Dedifferentiated amniotic fluid mesenchymal stem cell (primary cell): ENCODE data around the gene SLIT3.
"Not testable (repeated sequence)": the region's sequence is repeated elsewhere in the genome, so short reads cannot be mapped to it uniquely, and the experiment has no call there.

ENCODE experiments used
- DNase-seq: peaks from one replicate; pipeline ENCODE4 v3.0.0-alpha.2; 2016; ENCODE audit errors: extremely low spot score

The SLIT3 gene

GRCh38 chr5:169142264-169142970, 158.5 kb downstream of the SLIT3 start:
- no peak for DNase-seq

DNA sequence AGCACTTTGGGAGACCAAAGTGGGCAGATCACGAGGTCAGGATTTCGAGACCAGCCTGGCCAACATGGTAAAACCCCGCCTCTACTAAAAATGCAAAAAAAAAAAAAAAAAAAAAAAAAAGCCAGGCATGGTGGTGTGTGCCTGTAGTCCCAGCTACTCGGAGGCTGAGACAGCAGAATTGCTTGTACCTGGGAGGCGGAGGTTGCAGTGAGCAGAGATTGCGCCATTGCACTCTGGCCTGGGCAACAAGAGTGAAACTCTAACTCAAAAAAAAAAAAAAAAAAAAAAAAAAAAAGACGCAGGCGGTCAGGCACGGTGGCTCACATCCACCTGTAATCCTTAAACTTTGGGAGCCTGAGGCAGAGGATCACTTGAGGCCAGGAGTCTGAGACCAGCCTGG, 160.7 kb downstream of the SLIT3 start:
- not testable (repeated sequence) for DNase-seq

GRCh38 chr5:169139480-169140050, 161.4 kb downstream of the SLIT3 start:
- no peak for DNase-seq

DNA sequence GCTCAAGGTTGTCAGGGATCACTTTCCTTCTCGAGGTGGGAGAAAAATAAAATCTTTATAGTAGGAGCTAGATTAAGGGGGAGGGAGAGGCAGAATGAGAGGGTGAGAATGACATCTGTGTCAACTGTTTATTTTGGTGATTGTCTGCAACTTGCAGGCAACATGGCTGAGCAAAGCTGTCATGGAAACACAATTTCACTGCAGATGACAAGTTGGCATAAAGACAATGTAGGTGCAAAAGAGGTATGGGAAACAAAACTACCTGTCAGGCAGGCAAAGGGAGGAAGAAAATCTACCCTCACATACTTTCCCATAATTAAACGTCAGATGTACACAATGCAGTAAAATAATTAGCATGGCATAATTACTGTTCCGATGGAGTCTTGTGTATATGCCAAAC, 167.4 kb downstream of the SLIT3 start:
- no peak for DNase-seq

DNA sequence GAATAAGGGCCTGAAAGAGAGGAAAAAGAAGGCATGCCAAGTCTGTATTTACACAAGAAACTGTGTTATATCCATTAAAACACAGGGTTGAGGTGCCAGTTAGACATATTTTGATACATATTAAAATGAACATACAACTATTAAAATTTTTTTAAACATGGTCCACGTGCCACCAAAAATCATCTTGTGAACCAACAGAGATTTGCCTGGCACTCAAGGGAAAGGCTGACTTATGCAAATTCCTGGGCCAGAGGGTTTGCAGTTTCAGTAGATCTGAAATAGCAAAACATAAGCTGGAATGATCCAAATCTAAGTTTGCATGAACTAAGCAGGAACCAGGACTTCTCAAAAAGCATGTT, 168.7 kb downstream of the SLIT3 start:
- no peak for DNase-seq

GRCh38 chr5:169131616-169132301, 169.2 kb downstream of the SLIT3 start:
- DNase-seq = no peak

- DNase-seq = no peak
Measured at GRCh38 chr5:169128679-169129078, 172.3 kb downstream of the SLIT3 start.

DNA sequence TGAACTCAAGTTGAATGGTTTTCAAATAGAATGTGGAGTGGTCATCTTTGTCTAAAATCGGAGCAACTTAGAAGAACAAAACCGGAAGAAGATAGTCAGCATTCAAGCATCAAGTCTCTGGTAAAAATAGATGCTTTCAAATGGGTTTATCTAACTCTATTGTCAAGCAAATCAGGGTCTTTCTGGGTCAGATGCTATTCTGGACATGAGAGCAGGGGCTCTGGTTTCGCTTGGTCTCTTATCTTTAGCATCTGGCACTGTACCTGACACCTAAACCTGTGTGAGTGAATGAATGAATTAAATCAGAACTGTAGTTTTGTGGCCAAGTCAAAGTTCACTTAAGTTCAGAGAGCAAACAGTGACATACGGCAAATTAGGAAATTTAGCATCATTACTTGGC, 173.5 kb downstream of the SLIT3 start:
- no peak for DNase-seq

- DNase-seq = no peak
Measured at GRCh38 chr5:169126481-169127021, 174.4 kb downstream of the SLIT3 start.

- DNase-seq = no peak
Measured at GRCh38 chr5:169125571-169125970, 175.4 kb downstream of the SLIT3 start.

GRCh38 chr5:169122951-169123350, 178.0 kb downstream of the SLIT3 start:
- DNase-seq = no peak

GRCh38 chr5:169121630-169122420, 179.1 kb downstream of the SLIT3 start:
- DNase-seq = no peak

- DNase-seq = no peak
Measured at GRCh38 chr5:169119288-169120048, 181.5 kb downstream of the SLIT3 start.

DNA sequence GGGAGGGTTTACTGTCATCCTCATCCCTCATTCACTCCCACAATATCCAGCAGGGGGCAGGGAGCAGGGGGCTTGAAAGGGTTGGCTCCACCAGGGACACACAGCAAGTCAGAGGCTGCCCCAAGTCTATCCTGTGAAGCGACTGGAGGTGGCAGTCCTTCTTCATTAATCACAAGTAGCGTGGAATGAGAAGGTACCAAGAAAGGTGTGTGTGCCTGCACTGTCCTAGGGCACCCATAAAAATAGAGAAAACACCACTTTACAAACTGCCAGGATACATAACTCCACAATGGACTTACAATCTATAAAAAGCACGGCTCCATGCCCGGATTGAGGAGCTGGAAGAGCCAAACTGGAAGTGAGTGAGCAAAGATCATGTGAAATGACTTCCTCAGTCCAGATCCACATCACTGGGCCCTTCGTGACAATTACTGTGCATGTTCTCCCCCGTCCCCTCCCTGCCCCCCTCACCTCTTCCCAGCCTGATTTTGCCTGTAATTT, 183.9 kb downstream of the SLIT3 start:
- DNase-seq = no peak

DNA sequence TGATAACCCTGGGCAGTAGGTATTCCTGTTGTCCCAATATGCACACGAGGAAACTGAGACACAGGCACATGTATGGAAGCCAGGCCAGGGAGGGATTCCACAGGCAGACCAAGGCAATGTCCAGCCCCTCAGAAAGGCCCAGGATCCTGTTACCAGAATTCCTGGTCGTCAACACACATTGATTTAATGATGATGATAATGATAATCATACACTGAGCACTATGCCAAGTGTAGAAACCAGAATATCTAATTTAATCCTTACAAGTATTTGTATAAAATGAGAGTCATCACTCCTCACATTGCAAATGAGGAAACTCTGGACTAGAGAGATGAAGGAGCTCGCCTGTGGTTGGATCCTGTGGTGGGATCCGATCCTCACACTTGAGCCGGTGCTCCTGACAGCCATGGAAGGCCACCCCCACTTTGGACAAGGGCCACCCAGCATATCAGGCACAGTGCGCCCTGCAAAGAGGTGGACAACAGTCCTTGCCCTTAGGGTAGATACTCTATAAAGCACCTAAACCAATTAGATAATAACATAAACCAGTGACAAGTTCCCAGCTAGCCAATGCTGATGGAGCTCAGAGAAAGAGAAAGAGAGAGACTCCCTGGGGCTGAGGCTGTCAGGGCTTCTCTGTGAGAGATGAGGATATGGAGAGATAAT, 185.3 kb downstream of the SLIT3 start:
- DNase-seq = no peak

DNA sequence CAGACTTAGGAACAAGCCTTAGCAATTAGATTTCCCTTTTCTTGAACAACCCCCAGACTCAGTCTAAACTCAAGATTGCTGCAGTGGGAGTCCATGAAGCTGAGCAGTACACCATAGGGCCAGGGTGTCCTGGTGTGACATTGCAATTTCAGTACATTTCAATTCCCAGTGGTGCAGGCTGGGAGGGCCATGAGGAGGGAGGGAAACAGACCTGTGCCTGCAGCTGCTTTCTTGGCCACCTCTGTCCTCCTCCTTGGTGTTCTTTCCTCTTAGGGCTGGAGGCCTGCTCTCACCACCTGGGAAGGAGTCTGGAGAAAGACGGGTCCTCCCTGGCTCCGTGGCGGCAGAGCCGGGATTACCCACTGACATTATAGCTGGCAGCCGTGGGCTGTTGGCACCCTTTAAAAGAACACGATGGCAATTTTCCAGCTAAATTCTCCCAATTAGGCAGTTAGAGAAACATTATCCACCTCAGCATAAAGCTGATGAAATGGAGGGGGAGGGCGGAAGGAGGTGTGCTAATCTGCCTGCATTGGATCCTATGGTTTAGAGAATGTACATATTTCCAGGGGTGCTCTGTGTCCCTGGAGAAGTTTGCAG, 186.4 kb downstream of the SLIT3 start:
- DNase-seq = no peak

DNA sequence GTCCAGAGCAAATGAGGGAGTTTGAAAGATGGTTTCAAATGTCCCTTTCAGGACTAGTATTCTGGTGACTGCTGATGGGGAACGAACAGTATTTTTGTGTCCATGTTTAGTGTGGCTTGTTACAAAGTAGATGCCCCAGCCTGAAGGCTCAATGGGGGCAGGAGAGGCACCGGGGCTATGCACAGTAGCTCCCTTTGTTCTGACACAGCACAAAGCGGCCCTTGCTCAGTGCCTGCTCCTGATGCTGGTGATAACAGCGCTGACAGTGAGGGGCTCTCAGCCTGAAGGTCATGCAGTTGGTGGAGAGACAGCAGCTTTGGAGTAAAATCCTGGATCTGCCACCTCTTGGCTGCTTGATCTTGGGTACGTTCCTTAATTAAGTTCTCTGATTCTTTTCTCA, 188.9 kb downstream of the SLIT3 start:
- DNase-seq = no peak

- no peak for DNase-seq
Measured at GRCh38 chr5:169106911-169107706, 193.8 kb downstream of the SLIT3 start.

DNA sequence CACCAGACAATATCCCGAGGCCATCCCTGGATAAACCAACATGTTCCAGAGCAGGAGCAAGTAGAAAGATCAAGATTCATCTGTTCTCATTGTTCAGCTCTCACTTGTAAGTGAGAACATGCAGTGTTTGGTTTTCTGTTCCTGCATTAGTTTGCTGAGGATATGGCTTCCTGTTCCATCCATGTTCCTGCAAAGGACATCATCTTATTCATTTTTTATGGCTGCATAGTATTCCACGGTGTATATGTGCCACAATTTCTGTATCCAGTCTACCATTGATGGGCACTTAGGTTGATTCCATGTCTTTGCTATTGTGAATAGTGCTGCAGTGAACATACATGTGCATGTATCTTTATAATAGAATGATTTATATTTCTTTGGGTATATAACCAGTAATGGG, 195.4 kb downstream of the SLIT3 start:
- not testable (repeated sequence) for DNase-seq
